Activated gamma-delta T cell (primary cell): Measurements from ENCODE around the gene CLIP3.
"Not testable (repeated sequence)": the region's sequence is repeated elsewhere in the genome, so short reads cannot be mapped to it uniquely, and the experiment has no call there.

ENCODE experiments used
- DNase-seq: peaks from one replicate; lab custom pipeline; 2025; lab: John Stamatoyannopoulos, UW

CLIP3 gene

GRCh38 chr19:35980997-35981396, 51.7 kb downstream of the CLIP3 start:
- not testable (repeated sequence) for DNase-seq

DNA sequence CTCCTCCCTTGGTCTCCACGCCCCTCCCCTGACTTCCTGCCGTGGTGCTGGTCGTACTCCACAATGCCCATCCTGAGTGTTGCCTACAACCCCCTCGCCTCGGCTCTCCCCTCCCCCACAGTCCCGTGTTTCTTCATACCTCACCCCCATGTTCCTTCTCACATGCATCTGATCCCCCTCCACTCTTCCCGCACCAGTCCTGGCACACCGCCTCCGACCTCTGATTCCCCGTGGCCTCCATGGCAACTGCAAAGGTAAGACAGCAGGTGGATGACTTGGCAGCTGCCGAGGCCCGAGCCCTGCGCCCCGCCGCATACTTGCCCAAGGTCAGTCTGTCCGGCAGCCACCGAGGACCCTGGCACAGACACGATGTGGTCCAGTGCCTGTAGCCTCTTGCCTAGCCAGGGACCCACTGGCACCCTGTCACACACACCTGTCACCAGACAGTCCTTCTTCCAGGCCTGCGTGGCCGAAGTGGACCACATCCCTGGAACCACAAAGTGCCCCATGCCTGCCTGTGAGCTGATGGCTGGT, 53.8 kb downstream of the CLIP3 start:
- no peak for DNase-seq

DNA sequence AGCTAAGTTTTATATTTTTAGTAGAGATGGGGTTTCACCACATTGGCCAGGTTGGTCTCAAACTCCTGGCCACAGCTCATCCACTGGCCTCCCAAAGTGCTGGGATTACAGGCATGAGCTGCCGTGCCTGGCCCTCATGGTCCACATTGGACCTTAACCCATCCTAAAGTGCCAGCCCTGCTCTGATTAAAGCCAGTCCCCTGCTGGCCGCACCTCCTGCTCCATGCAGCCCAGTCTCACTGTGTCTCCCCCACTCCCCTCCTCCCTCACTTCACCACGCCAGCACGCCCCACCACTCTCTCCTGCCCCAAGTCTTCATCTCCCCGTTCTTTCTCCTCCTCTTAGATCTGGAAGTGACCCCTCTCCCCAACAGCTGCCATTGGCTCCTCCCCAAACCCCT, 54.4 kb downstream of the CLIP3 start:
- no peak for DNase-seq

GRCh38 chr19:35977446-35978222, 55.0 kb downstream of the CLIP3 start:
- no peak for DNase-seq

- no peak for DNase-seq
These were observed 57.0 kb downstream of the CLIP3 start for GRCh38 chr19:35975608-35976214.

- DNase-seq, result no peak
These were observed 59.2 kb downstream of the CLIP3 start for GRCh38 chr19:35973487-35973886.

DNA sequence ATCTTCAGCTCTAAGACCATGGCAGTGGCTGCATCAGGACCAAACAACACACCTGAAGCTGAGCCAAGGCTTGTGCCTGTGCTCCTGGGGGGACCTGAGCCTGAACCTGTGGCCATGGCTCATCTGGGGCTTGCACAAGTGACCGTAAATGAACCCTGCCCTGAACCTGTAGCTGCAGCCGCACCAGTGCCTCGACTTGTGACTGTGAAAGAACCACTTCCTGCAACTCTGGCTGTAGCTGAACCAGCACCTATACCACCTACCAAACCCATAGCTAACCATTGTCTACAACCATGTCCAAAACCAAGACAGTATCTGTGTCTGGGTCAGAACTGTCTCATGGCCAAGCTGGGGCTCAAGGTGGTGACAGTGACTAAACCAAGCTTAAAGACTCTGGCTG, 65.9 kb downstream of the CLIP3 start:
- DNase-seq, result no peak
